Measurements from ENCODE around the gene GNB1. TPM values are rescaled to one million over a fixed set of nuclear protein-coding genes. Genes with fewer than 3 reads are reported as not detected.

Gene GNB1
- total RNA-seq, 2 experiments from 2014 or later, result 138 to 149 TPM

DNA sequence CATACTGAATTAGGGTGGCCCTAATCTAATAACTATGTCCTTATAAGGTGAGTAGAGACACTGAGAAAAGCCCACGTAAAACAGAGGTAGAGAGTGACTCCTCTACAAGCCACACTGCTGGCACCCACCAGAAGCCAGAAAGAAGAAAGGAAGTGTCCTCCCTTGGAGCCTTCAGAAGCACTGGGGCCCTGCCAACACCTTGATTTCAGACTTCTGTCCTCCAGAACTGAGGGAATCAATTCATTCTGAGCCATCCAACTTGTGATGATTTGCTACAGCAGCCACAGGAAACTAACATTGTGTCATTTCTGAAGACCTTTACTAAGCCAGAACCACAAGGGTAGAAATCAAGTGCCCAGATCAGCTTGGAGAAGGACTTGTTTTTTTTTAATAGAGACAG lies 15.0 kb downstream of the GNB1 start:
- TF ChIP-seq, protein P1, sequence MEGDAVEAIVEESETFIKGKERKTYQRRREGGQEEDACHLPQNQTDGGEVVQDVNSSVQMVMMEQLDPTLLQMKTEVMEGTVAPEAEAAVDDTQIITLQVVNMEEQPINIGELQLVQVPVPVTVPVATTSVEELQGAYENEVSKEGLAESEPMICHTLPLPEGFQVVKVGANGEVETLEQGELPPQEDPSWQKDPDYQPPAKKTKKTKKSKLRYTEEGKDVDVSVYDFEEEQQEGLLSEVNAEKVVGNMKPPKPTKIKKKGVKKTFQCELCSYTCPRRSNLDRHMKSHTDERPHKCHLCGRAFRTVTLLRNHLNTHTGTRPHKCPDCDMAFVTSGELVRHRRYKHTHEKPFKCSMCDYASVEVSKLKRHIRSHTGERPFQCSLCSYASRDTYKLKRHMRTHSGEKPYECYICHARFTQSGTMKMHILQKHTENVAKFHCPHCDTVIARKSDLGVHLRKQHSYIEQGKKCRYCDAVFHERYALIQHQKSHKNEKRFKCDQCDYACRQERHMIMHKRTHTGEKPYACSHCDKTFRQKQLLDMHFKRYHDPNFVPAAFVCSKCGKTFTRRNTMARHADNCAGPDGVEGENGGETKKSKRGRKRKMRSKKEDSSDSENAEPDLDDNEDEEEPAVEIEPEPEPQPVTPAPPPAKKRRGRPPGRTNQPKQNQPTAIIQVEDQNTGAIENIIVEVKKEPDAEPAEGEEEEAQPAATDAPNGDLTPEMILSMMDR (IDR thresholded peaks at IDR 0.05), result no peak
- no peaks in the 10 kb centered on the region for H3K9me3 Mint-ChIP-seq
- Histone ChIP-seq H3K9me3 (ENCODE audit: control insufficient read depth in 1 of 2, insufficient read depth in 1 of 2, low read length in 2 of 2) (no peaks in the 10 kb centered on the region), H3K36me3 (ENCODE audit: insufficient read depth, low read length) (peaks cover 60% of the 10 kb centered on the region), H3K27me3 (ENCODE audit: control insufficient read depth in 1 of 2, insufficient read depth in 2 of 2, low read length in 2 of 2) (no peaks in the 10 kb centered on the region), H3K4me1 (ENCODE audit: insufficient read depth, low read length) (peaks cover 95% of the 10 kb centered on the region), H3K27ac (ENCODE audit: low read depth in 1 of 2, low read length in 2 of 2) (peak overlapping the region in 1 of 2 donors; percentile 35), H3K4me3 (ENCODE audit: low read length) (no peak overlapping the region)
- ChIA-PET POLR2A (no interaction called here), CTCF (interaction anchor here (1.7 kb wide), 1 partner anchor 30 kb away, joined by 8 read pairs; no protein-coding TSS in a partner anchor)
- H3K4me1 Mint-ChIP-seq (ENCODE audit: low read depth), result peaks cover 86% of the 10 kb centered on the region
- H3K4me3 Mint-ChIP-seq, result peak overlapping the region; percentile 70
- H3K27ac Mint-ChIP-seq, result peak overlapping the region; percentile 45
- ATAC-seq (ENCODE audit: poor library complexity) (peak; percentile 37), DNase-seq (no peak)
- peaks cover 71% of the 10 kb centered on the region for H3K36me3 Mint-ChIP-seq (ENCODE audit: low read depth)
- intact Hi-C loops (cut with DNase I, micrococcal nuclease), result no loop called here
- no peaks in the 10 kb centered on the region for H3K27me3 Mint-ChIP-seq

DNA sequence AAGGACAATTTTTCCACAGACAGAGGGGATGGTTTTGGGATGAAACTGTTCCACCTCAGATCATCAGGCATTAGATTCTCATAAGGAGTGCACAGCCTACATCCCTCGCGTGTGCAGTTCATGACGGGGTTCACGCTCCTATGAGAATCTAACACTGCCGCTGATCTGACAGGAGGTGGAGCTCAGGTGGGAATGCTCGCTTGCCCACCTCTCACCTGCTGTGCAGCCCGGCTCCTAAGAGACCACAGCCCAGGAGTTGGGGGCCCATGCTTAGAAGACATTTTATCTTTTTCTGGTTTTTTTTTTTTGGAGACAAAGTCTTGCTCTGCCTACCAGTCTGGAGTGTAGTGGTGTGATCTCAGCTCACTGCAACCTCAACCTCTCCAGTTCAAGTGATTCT lies 16.0 kb downstream of the GNB1 start:
- no peak for ATAC-seq (ENCODE audit: poor library complexity)
- peaks cover 57% of the 10 kb centered on the region for H3K36me3 ChIP-seq (ENCODE audit: insufficient read depth, low read length)
- Mint-ChIP-seq H3K4me3 (no peak overlapping the region), H3K9me3 (no peaks in the 10 kb centered on the region), H3K27me3 (no peaks in the 10 kb centered on the region), H3K4me1 (ENCODE audit: low read depth) (peaks cover 90% of the 10 kb centered on the region), H3K36me3 (ENCODE audit: low read depth) (peaks cover 81% of the 10 kb centered on the region), H3K27ac (peak overlapping the region; percentile 42)
- no peaks in the 10 kb centered on the region for H3K9me3 ChIP-seq (ENCODE audit: control insufficient read depth in 1 of 2, insufficient read depth in 1 of 2, low read length in 2 of 2)
- H3K27ac ChIP-seq (ENCODE audit: low read depth in 1 of 2, low read length in 2 of 2), result no peak overlapping the region
- no peaks in the 10 kb centered on the region for H3K27me3 ChIP-seq (ENCODE audit: control insufficient read depth in 1 of 2, insufficient read depth in 2 of 2, low read length in 2 of 2)
- ChIA-PET POLR2A (no interaction called here), CTCF (interaction anchor here (1.7 kb wide), 1 partner anchor 31 kb away, joined by 8 read pairs; no protein-coding TSS in a partner anchor)
- DNase-seq, result no peak
- no peak overlapping the region for H3K4me3 ChIP-seq (ENCODE audit: low read length)
- H3K4me1 ChIP-seq (ENCODE audit: insufficient read depth, low read length), result peaks cover 93% of the 10 kb centered on the region
- intact Hi-C loops (cut with DNase I, micrococcal nuclease), result no loop called here
- TF ChIP-seq, protein P1 (IDR thresholded peaks at IDR 0.05), result no peak

DNA sequence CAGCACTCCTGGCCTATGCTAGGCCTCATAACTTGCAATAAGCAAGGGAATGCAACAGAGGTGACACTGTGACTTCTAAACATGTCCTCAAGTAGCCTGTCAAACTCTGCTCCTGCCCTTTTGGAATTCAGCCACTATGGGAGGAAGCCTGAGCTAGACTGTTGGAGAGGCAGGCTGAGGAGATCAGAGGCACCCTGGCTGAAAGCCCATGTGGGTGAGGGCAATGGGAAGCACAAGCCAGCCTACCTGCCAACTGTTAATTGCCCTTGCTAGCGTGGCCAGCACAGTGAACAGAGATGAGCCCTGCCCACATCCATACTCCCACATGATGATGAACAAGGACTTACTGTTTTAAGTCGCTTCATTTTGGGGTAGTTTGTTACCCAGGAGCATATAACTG lies 17.7 kb downstream of the GNB1 start:
- no peak for DNase-seq
- H3K9me3 ChIP-seq (ENCODE audit: control insufficient read depth in 1 of 2, insufficient read depth in 1 of 2, low read length in 2 of 2), result no peaks in the 10 kb centered on the region
- H3K27me3 Mint-ChIP-seq, result no peaks in the 10 kb centered on the region
- H3K4me1 Mint-ChIP-seq (ENCODE audit: low read depth), result peaks cover 82% of the 10 kb centered on the region
- ChIA-PET CTCF (no interaction called here), POLR2A (no interaction called here)
- H3K27ac ChIP-seq (ENCODE audit: low read depth in 1 of 2, low read length in 2 of 2), result no peak overlapping the region
- H3K27ac Mint-ChIP-seq, result peak overlapping the region; percentile 63
- H3K4me3 ChIP-seq (ENCODE audit: low read length), result no peak overlapping the region
- no peak overlapping the region for H3K4me3 Mint-ChIP-seq
- no peaks in the 10 kb centered on the region for H3K9me3 Mint-ChIP-seq
- no peak for ATAC-seq (ENCODE audit: poor library complexity)
- peaks cover 84% of the 10 kb centered on the region for H3K4me1 ChIP-seq (ENCODE audit: insufficient read depth, low read length)
- peaks cover 78% of the 10 kb centered on the region for H3K36me3 Mint-ChIP-seq (ENCODE audit: low read depth)
- TF ChIP-seq, protein P1 (IDR thresholded peaks at IDR 0.05), result no peak
- H3K36me3 ChIP-seq (ENCODE audit: insufficient read depth, low read length), result peaks cover 53% of the 10 kb centered on the region
- intact Hi-C loops (cut with DNase I, micrococcal nuclease), result no loop called here
- H3K27me3 ChIP-seq (ENCODE audit: control insufficient read depth in 1 of 2, insufficient read depth in 2 of 2, low read length in 2 of 2), result no peaks in the 10 kb centered on the region

Data from CD4-positive, alpha-beta T cell (primary cell).